Body of pancreas (tissue), 4 donors: Measurements from ENCODE around the gene SYCE1L.
"Not testable (repeated sequence)": the region's sequence is repeated elsewhere in the genome, so short reads cannot be mapped to it uniquely, and the experiment has no call there.

Experiments
- POLR2A ChIP-seq, 3 donors: fragments of 450-650 bp; IDR thresholded peaks; one replicate each; pipeline ENCODE4 v1.6.1; 2016; ENCODE audit warnings: antibody characterized with exemption in 3 of 3, mild to moderate bottlenecking in 2 of 3
- TF ChIP-seq, protein P1 (sequence below), 7 experiments: fragments of 450-650 bp in 4 of 7; fragments of 200-600 bp in 3 of 7; sonication (generic) in 3 of 7; IDR thresholded peaks; one replicate each; pipeline ENCODE4 v1.5.1; 2016 to 2019; ENCODE audit warnings: antibody characterized with exemption in 7 of 7

GRCh38 chr16:77165536-77166236 lies 33.5 kb upstream of the SYCE1L start:
- TF ChIP-seq, protein P1, sequence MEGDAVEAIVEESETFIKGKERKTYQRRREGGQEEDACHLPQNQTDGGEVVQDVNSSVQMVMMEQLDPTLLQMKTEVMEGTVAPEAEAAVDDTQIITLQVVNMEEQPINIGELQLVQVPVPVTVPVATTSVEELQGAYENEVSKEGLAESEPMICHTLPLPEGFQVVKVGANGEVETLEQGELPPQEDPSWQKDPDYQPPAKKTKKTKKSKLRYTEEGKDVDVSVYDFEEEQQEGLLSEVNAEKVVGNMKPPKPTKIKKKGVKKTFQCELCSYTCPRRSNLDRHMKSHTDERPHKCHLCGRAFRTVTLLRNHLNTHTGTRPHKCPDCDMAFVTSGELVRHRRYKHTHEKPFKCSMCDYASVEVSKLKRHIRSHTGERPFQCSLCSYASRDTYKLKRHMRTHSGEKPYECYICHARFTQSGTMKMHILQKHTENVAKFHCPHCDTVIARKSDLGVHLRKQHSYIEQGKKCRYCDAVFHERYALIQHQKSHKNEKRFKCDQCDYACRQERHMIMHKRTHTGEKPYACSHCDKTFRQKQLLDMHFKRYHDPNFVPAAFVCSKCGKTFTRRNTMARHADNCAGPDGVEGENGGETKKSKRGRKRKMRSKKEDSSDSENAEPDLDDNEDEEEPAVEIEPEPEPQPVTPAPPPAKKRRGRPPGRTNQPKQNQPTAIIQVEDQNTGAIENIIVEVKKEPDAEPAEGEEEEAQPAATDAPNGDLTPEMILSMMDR (IDR thresholded peaks at IDR 0.05): not testable (repeated sequence)
- TF ChIP-seq POLR2A (IDR thresholded peaks at IDR 0.05): not testable (repeated sequence)
